A673 (cell line): Measurements from ENCODE around the gene TMED5.
"Not testable (repeated sequence)": the region's sequence is repeated elsewhere in the genome, so short reads cannot be mapped to it uniquely, and the experiment has no call there.

Experiments used
- CTCF ChIP-seq: fragments of 300-800, 200-600 bp; sonication (generic); conservative IDR thresholded peaks from 2 replicates; pipeline ENCODE4 v1.5.1; 2017; ENCODE audit warnings: low read depth, mild to moderate bottlenecking, antibody characterized with exemption, low read length, moderate library complexity, mixed read lengths
- EZH2 ChIP-seq: fragments of 200-600 bp; sonication (generic); IDR thresholded peaks from 2 replicates; pipeline ENCODE4 v1.6.1; 2017; ENCODE audit warnings: borderline replicate concordance, low read depth, mild to moderate bottlenecking, mixed read lengths, antibody characterized with exemption, low read length; ENCODE audit not compliant: poor library complexity, severe bottlenecking

GRCh38 chr1:93165895-93166294, 14.3 kb downstream of the TMED5 start:
- TF ChIP-seq CTCF, EZH2: not testable (repeated sequence)
